Measurements from ENCODE around the gene SLC27A3.
"Not testable (repeated sequence)": the region's sequence is repeated elsewhere in the genome, so short reads cannot be mapped to it uniquely, and the experiment has no call there.

The SLC27A3 gene

GRCh38 chr1:153780551-153780950, 5.3 kb downstream of the SLC27A3 start:
- no peak overlapping the region for H3K4me3 ChIP-seq (ENCODE audit: control insufficient read depth, low read depth, low read length)
- DNase-seq (ENCODE audit: low read depth): no peak
- TF ChIP-seq, protein P1, sequence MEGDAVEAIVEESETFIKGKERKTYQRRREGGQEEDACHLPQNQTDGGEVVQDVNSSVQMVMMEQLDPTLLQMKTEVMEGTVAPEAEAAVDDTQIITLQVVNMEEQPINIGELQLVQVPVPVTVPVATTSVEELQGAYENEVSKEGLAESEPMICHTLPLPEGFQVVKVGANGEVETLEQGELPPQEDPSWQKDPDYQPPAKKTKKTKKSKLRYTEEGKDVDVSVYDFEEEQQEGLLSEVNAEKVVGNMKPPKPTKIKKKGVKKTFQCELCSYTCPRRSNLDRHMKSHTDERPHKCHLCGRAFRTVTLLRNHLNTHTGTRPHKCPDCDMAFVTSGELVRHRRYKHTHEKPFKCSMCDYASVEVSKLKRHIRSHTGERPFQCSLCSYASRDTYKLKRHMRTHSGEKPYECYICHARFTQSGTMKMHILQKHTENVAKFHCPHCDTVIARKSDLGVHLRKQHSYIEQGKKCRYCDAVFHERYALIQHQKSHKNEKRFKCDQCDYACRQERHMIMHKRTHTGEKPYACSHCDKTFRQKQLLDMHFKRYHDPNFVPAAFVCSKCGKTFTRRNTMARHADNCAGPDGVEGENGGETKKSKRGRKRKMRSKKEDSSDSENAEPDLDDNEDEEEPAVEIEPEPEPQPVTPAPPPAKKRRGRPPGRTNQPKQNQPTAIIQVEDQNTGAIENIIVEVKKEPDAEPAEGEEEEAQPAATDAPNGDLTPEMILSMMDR (IDR thresholded peaks at IDR 0.05; ENCODE audit: control insufficient read depth, insufficient read depth, low read depth, low read length, missing control alignments): no peak

GRCh38 chr1:153782648-153783047, 7.4 kb downstream of the SLC27A3 start:
- H3K4me3 ChIP-seq (ENCODE audit: control insufficient read depth, low read depth, low read length): peak overlapping the region; percentile 77
- not testable (repeated sequence) for DNase-seq (ENCODE audit: low read depth)

GRCh38 chr1:153783233-153784190, 8.3 kb downstream of the SLC27A3 start:
- peak; percentile 58 for DNase-seq (ENCODE audit: low read depth)
- TF ChIP-seq, protein P1 (IDR thresholded peaks at IDR 0.05; ENCODE audit: control insufficient read depth, insufficient read depth, low read depth, low read length, missing control alignments): no peak
- H3K4me3 ChIP-seq (ENCODE audit: control insufficient read depth, low read depth, low read length): peak overlapping the region; percentile 77

DNA sequence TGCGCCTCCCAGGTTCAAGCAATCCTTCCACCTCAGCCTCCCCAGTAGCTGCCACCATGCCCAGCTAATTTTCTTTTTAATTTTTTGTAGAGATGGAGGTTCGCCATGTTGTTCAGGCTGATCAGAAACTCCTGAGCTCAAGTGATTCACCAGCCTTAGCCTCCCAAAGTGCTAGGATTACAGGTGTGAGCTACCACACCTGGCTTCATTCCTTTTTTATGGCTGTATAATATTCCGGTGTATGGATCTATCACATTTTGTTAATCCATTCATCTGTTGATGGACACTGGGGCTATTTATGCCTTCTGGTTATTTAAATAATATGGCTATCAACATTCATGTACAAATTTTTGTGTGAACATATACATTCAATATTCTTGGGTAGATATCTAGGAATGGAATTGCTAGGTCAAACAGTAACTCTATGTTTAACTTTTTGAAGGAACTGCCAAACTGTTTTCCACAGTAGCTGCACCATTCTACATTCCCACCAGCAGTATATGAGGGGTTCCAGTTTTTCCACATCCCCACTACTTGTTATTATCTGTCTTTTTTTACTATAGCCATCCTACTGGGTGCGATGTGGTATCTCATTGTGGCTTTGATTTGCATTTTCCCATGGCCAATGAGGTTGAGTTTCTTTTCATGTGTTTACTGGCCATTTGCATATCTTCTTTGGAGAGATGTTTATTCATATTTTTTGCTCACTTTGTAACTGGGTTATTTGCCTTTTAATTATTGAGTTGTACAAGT, 11.0 kb downstream of the SLC27A3 start:
- no peak for DNase-seq (ENCODE audit: low read depth)
- H3K4me3 ChIP-seq (ENCODE audit: control insufficient read depth, low read depth, low read length): no peak overlapping the region
- TF ChIP-seq, protein P1 (IDR thresholded peaks at IDR 0.05; ENCODE audit: control insufficient read depth, insufficient read depth, low read depth, low read length, missing control alignments): no peak

DNA sequence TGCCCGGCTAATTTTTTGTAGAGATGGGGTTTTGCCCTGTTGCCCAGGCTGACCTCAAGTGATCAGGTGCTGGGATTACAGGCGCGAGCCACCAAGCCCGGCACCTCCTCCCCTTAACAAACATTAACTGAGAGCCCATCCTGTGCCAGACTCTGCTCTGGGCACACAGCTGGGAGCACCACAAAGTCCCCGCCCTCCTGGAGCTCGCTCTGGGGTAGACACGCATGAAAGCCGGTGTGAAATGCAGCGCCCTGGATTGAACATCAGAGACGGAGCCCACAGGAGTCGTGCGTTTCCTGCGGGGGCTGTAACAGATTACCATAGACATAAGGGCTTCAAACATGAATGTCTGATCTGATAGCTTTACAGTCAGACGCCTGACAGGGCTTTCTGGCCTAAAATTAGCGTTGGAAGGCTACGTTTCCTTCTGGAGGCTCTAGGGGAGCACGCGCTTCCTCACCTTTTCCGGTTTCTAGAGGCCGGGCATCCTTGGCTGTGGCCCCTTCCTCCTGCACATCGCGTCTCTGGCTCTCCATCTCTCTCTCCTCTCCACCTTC, 14.3 kb downstream of the SLC27A3 start:
- H3K4me3 ChIP-seq (ENCODE audit: control insufficient read depth, low read depth, low read length): no peak overlapping the region
- DNase-seq (ENCODE audit: low read depth): no peak
- TF ChIP-seq, protein P1 (IDR thresholded peaks at IDR 0.05; ENCODE audit: control insufficient read depth, insufficient read depth, low read depth, low read length, missing control alignments): no peak

- H3K4me3 ChIP-seq (ENCODE audit: control insufficient read depth, low read depth, low read length): peak overlapping the region; percentile 15
- TF ChIP-seq, protein P1 (IDR thresholded peaks at IDR 0.05; ENCODE audit: control insufficient read depth, insufficient read depth, low read depth, low read length, missing control alignments): no peak
- peak; percentile 60 for DNase-seq (ENCODE audit: low read depth)
Observed at GRCh38 chr1:153790313-153790965, 15.2 kb downstream of the SLC27A3 start.

Data from AG09309 (cell line).